Fibroblast of pulmonary artery (primary cell): ENCODE measurements around the gene DUS3L.

Experiments
- DNase-seq: peaks from one replicate; pipeline ENCODE4 v3.0.0-alpha.2; 2010; ENCODE audit warnings: low read depth
- H3K4me3 ChIP-seq: replicated peaks from 2 replicates; pipeline ENCODE4 v1.5.1; 2011; ENCODE audit warnings: low read depth, mild to moderate bottlenecking, control low read depth, low read length, moderate library complexity
- TF ChIP-seq, protein P1 (sequence below): IDR thresholded peaks from 2 replicates; pipeline ENCODE4 v1.5.1; 2011; ENCODE audit warnings: mild to moderate bottlenecking, control low read depth, low read length, inconsistent platforms; ENCODE audit errors: missing control alignments

DUS3L gene

DNA sequence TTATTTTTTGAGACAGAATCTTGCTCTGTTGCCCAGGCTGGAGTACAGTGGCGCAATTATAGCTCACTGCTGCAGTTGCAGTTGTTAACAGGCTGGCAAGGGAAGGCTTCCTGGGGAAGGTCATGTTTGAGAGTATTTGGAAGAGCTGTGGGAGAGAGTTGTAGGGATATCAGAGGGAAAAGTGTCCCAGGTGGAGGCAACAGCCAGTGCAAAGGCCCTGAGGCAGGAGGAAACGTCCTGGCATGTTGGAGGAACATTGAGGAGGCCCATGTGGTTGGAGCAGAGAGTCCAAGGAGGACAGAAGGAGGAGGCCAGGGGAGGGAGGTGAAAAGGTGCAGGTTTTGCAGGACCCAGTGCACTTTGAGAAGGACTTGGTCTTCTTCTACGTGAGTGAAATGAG lies 2.2 kb upstream of the DUS3L start:
- DNase-seq = no peak
- H3K4me3 ChIP-seq = no peak overlapping the region
- TF ChIP-seq, protein P1, sequence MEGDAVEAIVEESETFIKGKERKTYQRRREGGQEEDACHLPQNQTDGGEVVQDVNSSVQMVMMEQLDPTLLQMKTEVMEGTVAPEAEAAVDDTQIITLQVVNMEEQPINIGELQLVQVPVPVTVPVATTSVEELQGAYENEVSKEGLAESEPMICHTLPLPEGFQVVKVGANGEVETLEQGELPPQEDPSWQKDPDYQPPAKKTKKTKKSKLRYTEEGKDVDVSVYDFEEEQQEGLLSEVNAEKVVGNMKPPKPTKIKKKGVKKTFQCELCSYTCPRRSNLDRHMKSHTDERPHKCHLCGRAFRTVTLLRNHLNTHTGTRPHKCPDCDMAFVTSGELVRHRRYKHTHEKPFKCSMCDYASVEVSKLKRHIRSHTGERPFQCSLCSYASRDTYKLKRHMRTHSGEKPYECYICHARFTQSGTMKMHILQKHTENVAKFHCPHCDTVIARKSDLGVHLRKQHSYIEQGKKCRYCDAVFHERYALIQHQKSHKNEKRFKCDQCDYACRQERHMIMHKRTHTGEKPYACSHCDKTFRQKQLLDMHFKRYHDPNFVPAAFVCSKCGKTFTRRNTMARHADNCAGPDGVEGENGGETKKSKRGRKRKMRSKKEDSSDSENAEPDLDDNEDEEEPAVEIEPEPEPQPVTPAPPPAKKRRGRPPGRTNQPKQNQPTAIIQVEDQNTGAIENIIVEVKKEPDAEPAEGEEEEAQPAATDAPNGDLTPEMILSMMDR = no peak

DNA sequence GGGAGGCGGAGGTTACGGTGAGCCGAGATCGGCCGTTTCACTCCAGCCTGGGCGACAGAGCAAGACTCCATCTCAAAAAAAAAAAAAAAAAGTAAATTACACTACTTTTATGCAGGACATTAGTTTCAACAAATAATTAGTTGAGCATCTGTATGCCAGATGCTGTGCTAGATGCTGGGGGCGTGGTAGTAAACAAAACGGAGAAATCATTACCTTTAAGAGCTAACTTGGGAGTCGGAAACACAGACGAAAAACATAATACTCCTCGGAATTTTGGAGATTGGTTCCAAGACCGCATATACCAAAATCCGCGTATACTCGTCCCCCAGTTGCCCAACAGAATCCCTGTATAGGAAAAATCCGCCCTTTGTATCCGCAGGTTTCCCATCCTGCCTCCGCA lies 1.3 kb upstream of the DUS3L start:
- TF ChIP-seq, protein P1 = no peak
- DNase-seq = no peak

DNA sequence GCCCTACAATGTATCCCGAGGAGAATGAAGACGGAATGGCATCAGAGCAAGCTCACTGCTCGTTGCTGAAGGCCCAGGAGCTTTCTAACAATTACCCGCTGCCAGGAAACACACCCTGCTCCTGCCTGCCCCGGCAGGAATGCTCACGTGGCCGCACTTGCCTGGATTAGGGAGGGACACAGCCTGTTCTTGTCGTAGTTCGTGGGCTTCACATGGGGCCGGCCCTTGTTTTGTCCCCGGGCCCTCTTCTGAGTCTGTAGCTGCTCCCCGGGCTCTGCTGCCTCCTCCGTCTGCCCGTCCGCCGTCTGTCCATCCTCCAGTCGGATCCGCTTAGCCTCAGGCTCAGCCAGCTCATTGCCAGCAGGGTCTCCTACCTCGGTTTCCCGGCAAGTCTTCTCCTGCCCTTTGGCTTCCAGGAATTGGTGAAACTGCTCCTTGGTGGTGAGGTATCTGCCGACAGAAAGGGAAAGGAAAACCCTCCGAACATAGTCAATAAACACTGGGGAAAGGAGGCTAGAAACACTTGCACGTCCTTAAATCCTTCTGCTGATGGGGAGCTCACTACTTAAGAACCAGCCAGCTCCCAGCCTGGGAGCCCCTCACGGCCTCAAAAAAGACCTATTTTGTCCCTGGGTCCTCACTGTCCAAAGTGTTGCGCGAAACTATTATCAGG lies 941 bp downstream of the DUS3L start:
- no peak for DNase-seq
- H3K4me3 ChIP-seq = peak overlapping the region; percentile 98
- TF ChIP-seq, protein P1 = no peak

More for the DNA sequence above, 1.3 kb upstream of the DUS3L start:
- no peak overlapping the region for H3K4me3 ChIP-seq

DNA sequence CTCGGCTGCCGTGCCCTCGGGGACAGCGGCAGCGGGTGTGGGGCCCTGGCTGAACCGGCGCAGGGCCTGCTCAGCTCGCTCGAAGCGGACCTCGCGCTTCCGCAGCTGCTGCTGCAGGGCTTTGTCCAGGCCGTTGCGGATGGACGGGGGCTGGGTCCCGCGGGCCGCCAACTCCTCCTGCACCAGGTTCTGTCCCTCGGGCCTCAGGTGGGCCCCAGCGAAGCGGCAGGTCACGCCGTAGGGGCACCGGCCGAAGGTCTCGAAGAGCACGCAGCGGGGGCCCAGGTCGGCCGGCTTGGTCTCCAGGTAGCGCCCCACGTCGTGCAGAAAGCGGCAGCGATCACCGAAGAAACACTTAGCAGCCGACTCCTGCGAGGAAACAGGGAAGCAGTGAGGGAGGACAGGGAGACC lies 1.6 kb downstream of the DUS3L start:
- DNase-seq = no peak
- TF ChIP-seq, protein P1 = no peak
- no peak overlapping the region for H3K4me3 ChIP-seq

DNA sequence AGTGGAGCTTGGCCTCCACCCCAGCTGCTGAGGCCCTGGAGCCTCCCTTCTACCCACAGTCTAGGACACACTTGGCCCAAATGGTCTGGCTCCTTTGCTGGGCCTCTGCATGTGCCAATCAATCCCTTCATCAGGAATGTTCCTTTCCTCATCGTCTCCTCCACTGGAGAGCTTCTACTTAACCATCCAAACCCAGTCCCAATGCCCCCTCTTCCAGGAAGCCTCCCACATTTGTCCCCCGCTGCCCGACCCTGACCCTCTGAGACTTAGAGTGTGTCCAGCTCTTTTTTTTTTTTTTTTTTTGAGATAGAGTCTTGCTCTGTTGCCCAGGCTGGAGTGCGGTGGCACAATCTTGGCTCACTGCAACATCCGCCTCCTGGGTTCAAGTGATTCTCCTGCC lies 2.5 kb downstream of the DUS3L start:
- H3K4me3 ChIP-seq = no peak overlapping the region
- no peak for DNase-seq
- TF ChIP-seq, protein P1 = no peak

DNA sequence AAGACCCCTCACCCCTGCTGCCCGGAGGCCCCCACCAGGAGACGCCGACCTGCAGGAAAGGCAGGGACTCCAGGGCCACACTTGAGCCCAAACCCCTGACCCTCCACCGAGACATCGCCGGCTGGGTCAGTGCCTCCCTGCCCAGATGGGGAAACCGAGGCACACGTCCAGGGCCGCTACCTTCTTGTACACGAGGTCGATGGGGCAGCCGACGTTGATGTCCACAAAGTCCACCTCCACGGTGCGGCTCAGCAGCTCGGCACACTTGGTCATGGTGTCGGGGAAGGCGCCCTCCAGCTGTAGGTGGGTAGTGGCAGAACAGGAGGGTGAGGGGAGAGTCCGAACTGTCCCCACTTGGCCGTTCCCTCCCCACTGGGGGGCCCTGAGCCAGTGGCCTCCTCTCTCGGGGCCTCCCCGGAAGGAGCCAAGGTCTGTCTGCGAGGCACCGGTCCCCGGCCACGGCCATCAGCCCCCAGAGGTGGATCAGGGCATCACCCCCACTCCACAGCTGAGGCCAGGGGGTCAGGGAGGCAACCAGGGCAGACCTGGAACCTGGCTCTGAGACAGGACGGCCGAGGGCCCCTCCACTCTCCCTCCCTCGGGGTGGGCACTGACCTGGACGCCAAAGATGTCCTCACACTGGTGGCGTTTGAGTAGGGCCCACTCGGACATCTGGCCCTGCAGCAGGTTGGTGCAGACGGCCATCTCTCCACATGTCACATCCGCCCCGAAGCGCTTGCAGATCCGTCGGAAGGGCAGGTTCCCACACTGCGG lies 3.4 kb downstream of the DUS3L start:
- no peak for DNase-seq
- H3K4me3 ChIP-seq = no peak overlapping the region
- TF ChIP-seq, protein P1 = no peak
